Stimulated activated naive CD8-positive, alpha-beta T cell treated with anti-CD3 and anti-CD28 coated beads, Interleukin-15, Interleukin-2, amounts not matched to agents 100 ng/mL and 50 ng/mL, for 24 hours (primary cell): ENCODE results near the gene RAE1.

Experiments used
- H3K27ac Mint-ChIP-seq: one replicate; pipeline ENCODE4 v1.8.0; 2021; ENCODE audit warnings: mild to moderate bottlenecking, mixed read lengths
- H3K27me3 Mint-ChIP-seq: one replicate; pipeline ENCODE4 v1.8.0; 2021; ENCODE audit warnings: mixed read lengths
- H3K36me3 Mint-ChIP-seq: one replicate; pipeline ENCODE4 v1.8.0; 2021; ENCODE audit warnings: low read depth, mixed read lengths
- H3K4me1 Mint-ChIP-seq: one replicate; pipeline ENCODE4 v1.8.0; 2021; ENCODE audit warnings: low read depth, mixed read lengths
- H3K4me3 Mint-ChIP-seq: one replicate; pipeline ENCODE4 v1.8.0; 2021; ENCODE audit warnings: mild to moderate bottlenecking, mixed read lengths
- H3K9me3 Mint-ChIP-seq: one replicate; pipeline ENCODE4 v1.8.0; 2021; ENCODE audit warnings: mixed read lengths

The RAE1 gene, protein sequence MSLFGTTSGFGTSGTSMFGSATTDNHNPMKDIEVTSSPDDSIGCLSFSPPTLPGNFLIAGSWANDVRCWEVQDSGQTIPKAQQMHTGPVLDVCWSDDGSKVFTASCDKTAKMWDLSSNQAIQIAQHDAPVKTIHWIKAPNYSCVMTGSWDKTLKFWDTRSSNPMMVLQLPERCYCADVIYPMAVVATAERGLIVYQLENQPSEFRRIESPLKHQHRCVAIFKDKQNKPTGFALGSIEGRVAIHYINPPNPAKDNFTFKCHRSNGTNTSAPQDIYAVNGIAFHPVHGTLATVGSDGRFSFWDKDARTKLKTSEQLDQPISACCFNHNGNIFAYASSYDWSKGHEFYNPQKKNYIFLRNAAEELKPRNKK

DNA sequence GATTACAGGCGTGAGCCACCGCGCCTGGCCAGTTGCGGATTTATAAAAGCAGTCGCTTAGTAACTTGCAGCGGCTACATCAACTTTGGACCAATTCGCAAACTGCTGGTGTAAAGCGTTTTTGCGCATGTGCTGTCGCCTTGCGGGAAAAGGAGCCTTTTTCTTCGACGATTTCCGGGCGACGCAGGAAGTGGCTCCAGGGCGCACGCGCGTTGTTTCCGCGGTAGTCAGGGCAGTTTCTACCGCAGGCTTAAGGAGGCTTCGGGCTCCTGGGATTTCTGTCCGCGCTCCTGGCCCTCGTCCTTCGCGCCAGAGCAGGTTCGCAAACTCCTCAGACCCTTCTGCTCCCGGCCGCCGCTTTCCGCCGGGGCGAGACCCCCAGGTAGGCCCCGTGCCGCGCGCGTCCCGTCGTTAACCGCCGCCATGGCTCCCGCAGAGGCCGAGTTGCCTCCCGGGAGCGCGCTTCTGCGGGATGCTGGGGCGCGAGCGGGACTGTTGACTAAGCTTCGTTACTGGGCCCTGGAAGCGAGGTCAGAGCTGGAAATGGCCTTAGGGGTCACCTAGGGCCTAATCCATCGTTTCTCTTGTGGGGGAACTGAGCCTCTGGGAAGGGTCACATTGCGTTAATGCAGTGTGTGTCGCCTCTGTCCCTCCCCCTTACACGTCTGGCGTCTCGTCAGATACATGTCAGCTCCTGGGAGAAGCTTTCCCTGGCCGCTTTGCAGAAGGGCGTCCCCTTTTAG is at the start of gene RAE1:
Gene RAE1, plus strand, starts transcription at position 214 of the 742 bp plus-strand sequence. CDS start 2,784 bp downstream, outside the sequence.
- Mint-ChIP-seq H3K4me1 (peaks cover 32% of the 10 kb centered on the region), H3K36me3 (peaks cover 38% of the 10 kb centered on the region), H3K27ac (peak within 1 kb of the TSS; percentile 89), H3K4me3 (peak within 1 kb of the TSS; percentile 94), H3K9me3 (no peaks in the 10 kb centered on the region), H3K27me3 (peaks cover 7% of the 10 kb centered on the region)

DNA sequence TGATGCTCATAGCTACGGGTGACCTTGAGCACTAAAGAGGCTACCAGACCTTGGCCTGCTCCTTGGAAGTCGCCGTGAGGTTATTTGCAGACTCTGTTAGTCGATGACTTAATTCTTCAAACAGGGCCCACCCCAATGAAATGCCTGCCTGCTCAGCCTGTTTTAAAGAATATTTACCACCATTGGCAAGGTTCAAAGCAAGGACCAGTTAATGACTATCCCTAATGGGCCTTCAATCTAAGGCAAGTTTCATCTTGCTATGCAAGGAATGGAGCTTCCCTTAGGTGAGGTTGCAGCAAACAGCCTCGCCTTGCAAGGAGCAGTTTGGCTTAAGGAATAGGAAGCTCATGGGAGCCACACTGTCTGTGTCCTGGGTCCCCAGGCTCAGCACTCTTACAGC is 44.3 kb upstream of the RAE1 start:
- Mint-ChIP-seq H3K27me3 (peaks cover 13% of the 10 kb centered on the region), H3K4me3 (no peak overlapping the region), H3K36me3 (no peaks in the 10 kb centered on the region), H3K9me3 (no peaks in the 10 kb centered on the region), H3K4me1 (no peaks in the 10 kb centered on the region), H3K27ac (no peak overlapping the region)

DNA sequence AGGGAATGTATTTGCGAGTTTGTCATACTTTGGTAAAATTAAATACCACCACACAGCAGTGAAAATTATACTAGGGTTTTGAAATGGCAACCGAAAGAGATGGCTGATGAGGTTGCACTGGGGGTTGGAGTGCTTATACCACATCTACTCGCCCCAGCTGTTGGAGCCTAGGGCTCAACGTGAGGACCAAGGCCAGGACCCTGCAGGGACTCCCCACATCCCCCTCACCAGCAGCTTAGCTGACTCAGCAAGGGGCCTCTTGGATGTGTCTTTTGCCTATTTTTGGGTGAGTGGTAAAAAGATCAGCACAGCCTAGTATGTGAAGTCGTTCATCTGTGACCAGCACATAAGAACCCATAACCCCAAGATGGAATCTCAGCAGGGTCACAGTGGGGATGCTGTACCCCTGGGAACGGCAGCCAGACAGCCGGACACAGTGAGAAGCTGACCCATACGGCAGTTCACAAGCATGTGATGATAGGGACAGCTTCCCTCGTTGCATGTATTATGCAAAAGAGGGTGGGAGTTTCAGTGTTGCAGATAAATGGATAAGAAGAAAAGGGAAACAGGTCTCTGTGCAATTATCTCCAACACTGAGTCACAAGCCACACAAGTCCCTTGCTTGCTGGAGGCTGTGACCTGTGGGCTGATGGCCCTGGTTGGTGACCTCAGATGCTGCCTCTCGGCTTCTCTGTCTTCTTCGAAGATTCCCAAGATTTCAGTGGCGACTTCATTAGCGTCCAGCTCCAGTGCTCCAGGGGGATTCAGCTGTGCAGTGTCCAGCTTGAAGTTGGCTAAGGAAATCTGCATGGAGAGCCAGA is 42.4 kb upstream of the RAE1 start:
- peaks cover 13% of the 10 kb centered on the region for H3K27me3 Mint-ChIP-seq
- H3K27ac Mint-ChIP-seq, result no peak overlapping the region
- H3K4me1 Mint-ChIP-seq, result no peaks in the 10 kb centered on the region
- H3K9me3 Mint-ChIP-seq, result no peaks in the 10 kb centered on the region
- H3K36me3 Mint-ChIP-seq, result no peaks in the 10 kb centered on the region
- H3K4me3 Mint-ChIP-seq, result no peak overlapping the region

DNA sequence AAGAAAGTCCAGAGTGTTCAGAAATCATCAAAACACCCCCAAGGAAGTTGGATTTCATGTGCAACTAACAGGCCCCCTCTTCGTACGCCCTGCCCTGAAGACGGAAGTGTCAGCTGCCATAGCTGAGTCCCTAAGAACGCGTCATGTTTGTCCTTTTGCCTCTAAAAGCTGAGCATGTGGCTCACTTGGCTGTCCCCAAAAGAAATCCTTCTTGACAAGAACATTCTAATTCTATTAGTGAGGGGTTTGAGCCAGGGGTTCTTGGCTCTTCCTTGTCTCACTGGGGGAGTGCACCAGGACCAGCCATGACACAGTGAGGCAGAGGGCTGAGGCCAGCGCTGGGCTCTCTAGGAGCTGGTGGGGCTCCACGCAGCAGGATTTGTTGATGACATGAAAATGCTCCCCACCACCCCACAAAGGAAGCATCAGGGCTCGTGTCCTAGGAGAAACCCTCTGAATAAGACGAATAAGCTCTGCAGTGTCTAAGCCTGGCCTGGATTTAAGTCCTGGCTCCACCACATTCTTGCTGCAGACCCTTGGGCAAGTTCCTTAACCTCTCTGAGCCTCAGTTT is 41.4 kb upstream of the RAE1 start:
- no peak overlapping the region for H3K4me3 Mint-ChIP-seq
- H3K9me3 Mint-ChIP-seq, result no peaks in the 10 kb centered on the region
- H3K27me3 Mint-ChIP-seq, result peaks cover 13% of the 10 kb centered on the region
- no peaks in the 10 kb centered on the region for H3K4me1 Mint-ChIP-seq
- no peak overlapping the region for H3K27ac Mint-ChIP-seq
- no peaks in the 10 kb centered on the region for H3K36me3 Mint-ChIP-seq

DNA sequence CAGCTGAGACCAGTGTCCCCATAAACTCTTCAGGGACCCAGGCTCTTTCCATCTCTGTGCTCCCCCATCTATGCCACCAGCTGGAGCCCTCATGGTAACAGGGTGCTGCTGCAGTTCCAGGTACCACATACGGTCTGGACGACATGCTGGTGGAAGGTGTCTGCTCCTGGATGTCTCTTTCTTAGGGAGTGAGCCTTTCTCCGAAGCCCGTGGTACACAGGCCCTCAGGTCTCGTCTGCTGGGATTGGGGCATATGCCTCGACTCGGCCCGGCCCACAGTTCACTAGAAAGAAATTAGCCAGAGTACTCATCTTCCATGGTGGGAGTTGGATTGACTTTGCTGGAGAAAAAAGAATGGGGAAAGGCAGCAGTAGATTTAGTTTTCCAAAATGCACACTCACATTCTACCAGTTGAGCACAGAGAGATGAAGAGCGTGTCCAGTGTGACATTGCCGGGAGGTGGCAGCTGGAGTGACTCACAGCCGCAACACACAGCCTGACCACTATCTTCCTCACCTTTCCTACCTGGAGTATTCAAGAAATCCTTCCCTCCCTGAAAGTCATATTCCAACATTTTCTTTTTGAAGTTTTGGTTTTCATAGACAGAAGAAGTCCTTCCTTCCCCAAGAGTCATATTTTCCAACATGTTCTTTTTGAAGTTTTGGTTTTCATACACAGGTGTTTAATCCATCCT is 40.1 kb upstream of the RAE1 start:
- peaks cover 13% of the 10 kb centered on the region for H3K27me3 Mint-ChIP-seq
- H3K9me3 Mint-ChIP-seq, result no peaks in the 10 kb centered on the region
- no peak overlapping the region for H3K27ac Mint-ChIP-seq
- H3K4me1 Mint-ChIP-seq, result no peaks in the 10 kb centered on the region
- H3K4me3 Mint-ChIP-seq, result no peak overlapping the region
- H3K36me3 Mint-ChIP-seq, result no peaks in the 10 kb centered on the region

DNA sequence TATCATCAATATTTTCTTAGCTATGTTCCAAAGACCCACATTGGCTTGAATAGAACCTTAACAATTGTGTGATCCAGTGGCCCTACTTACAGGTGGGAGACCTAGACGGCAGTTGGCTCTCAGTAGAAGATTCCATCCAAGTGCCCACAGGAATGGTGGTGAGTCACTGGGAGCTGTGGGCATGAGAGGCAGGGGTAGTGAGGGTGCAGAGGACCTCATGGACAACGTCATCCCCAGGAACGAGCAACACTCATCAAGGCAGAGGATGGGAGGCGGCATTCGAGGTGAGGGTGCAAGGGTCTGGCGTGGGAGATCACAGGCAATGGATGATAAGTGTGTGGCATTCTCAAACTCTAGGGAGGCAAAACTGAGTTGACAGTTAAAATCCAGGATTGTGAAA is 38.9 kb upstream of the RAE1 start:
- Mint-ChIP-seq H3K4me1 (no peaks in the 10 kb centered on the region), H3K27me3 (peaks cover 12% of the 10 kb centered on the region), H3K4me3 (no peak overlapping the region), H3K27ac (no peak overlapping the region), H3K36me3 (no peaks in the 10 kb centered on the region), H3K9me3 (no peaks in the 10 kb centered on the region)

DNA sequence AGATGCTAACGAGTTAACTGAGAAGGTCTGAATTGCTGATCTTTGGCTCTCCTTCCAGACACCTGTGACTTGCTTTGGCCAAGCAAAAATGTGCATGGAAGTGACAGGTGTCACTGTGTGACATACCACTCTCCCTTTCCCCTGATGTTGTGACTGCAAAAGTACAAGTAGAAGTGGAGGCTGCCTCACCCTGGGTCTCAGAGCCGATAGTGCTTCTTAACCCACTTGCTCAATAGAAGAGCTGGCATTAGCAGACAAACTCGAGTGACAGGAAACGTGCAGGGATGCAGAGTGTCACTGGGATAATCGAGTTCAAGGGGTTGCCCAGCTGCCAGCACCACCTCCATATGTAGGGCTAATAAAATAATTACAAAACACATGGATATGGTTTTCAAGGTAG is 37.8 kb upstream of the RAE1 start:
- Mint-ChIP-seq H3K4me1 (no peaks in the 10 kb centered on the region), H3K4me3 (no peak overlapping the region), H3K9me3 (no peaks in the 10 kb centered on the region), H3K36me3 (no peaks in the 10 kb centered on the region), H3K27ac (no peak overlapping the region), H3K27me3 (peaks cover 6% of the 10 kb centered on the region)

DNA sequence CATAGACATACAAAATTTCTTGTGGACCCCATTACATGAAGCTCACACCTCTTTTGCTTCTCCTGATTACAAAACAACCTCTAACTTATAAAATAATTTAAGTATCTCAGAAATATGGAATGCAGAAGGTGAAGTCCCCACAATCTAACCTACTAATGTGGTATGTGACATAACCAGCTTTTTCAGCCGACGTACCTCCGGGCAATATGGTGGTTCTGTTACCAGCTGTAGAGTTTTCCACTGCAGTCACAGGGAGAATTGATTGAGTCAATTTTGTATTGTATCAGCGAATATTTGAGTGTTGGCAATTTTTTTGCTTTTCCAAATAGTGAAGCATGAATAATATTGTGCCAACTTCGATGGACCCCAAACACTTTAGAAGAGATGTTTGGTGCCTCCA is 37.1 kb upstream of the RAE1 start:
- Mint-ChIP-seq H3K4me3 (no peak overlapping the region), H3K36me3 (no peaks in the 10 kb centered on the region), H3K9me3 (no peaks in the 10 kb centered on the region), H3K27me3 (peaks cover 5% of the 10 kb centered on the region), H3K4me1 (no peaks in the 10 kb centered on the region), H3K27ac (no peak overlapping the region)

DNA sequence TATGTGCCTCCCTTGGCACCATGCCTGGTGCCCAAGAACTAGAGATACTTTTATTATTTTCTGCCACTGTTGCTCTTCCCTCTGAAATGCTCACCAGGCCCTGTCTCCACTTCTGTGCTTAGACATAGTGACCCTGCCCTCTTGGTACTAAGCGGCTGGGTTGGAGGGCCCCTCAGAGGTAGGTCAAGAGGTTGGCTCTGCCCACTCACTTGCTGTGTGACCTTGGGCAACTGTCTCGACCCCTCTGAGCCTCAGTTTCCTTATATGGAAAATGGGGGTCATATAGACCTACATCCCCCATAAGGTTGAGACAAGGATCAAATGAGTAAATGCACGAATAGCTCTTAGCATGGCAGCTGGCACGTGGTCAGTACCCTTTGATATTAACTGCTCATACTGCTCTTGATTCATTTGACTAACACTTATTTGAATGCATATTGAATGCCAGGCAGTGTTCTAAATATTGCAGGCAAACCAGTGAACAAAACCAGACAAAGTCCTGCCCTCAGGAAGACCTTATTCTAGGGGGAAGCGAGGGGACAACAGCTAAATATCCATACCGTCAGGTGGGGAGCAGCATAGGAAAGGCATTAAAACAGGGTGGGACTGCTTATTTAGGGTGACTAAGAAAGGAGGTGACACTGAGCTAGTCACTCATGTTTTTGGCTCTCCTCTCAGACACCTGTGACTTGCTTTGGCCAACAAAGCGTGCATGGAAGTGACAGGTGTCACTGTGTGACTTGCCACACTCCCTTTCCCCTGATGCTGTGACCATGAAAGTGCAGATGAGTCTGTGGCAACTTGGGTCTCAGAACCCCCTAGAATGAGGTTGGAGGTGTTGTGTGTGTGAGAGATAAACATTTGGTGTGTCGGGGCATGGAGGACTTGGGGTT is 35.7 kb upstream of the RAE1 start:
- no peaks in the 10 kb centered on the region for H3K4me1 Mint-ChIP-seq
- H3K9me3 Mint-ChIP-seq, result no peaks in the 10 kb centered on the region
- no peak overlapping the region for H3K4me3 Mint-ChIP-seq
- no peaks in the 10 kb centered on the region for H3K36me3 Mint-ChIP-seq
- H3K27ac Mint-ChIP-seq, result no peak overlapping the region
- H3K27me3 Mint-ChIP-seq, result peaks cover 8% of the 10 kb centered on the region

DNA sequence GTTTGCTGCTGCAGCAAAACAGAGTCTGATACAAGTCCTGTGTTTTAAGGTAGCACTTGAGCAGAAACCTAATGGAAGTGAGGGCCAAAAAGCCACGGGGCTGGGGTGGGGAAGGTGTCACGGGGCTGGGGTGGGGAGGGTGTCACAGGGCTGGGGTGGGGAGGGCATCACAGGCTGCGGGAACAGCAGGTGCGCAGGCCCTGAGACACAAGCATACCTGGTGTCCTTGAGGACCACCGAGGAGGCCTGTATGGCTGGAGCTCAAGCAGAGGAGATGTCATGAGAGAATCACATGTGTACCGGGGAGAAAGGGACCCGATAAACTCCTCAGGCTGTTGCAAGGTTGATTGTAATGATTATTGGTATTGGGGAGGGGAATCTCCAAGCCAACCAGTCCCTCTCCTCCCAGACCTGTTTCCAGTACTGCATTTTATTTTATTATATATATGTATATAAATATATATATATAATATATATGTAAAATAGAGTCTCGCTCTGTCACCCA is 35.0 kb upstream of the RAE1 start:
- H3K27me3 Mint-ChIP-seq, result peaks cover 11% of the 10 kb centered on the region
- H3K36me3 Mint-ChIP-seq, result no peaks in the 10 kb centered on the region
- no peak overlapping the region for H3K27ac Mint-ChIP-seq
- no peaks in the 10 kb centered on the region for H3K4me1 Mint-ChIP-seq
- H3K9me3 Mint-ChIP-seq, result no peaks in the 10 kb centered on the region
- H3K4me3 Mint-ChIP-seq, result no peak overlapping the region

DNA sequence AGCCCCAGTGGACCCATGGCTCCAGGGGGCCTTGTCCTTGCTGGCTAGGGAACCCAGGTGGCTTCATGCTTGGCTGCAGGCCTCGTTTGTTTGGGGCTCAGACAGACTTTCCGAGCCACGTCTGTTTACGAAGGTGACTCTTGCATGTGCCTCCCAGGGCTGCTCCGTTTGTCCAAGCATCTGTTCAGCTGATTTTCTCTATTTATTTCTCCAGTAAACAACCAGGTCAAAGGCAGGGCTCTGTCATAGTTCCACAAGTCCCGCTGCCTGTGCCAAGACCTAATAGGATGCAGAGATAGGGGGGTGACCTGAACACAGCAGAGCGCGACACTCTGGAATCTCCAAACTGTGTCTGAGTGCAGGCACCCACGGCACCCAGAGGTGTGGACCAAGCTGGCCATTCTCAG is 34.3 kb upstream of the RAE1 start:
- H3K27me3 Mint-ChIP-seq, result peaks cover 18% of the 10 kb centered on the region
- H3K4me1 Mint-ChIP-seq, result no peaks in the 10 kb centered on the region
- H3K4me3 Mint-ChIP-seq, result no peak overlapping the region
- no peak overlapping the region for H3K27ac Mint-ChIP-seq
- no peaks in the 10 kb centered on the region for H3K36me3 Mint-ChIP-seq
- H3K9me3 Mint-ChIP-seq, result no peaks in the 10 kb centered on the region

DNA sequence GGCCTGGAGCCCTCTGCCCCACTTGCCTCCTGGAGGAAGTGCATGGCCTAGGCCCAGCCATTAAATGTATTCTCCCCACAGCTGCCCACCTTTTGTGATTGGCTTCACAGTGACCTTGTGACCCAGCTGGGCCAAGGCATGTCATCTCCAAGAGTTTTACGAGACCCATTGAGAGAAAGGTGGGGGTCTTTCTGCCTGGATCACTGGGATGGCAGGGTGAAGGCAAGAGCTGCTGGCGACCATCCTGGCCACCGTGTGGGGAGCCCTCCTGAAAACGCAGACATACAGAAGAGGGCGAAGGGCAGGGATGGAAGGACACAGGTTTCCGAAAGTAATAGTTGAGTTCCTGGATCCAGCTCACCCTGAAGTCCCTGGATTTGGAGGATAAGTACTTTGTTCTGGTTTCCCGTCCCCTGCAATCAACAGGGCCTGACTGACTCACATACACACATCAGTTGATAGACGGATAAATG is 33.7 kb upstream of the RAE1 start:
- Mint-ChIP-seq H3K4me1 (no peaks in the 10 kb centered on the region), H3K4me3 (no peak overlapping the region), H3K36me3 (no peaks in the 10 kb centered on the region), H3K27me3 (peaks cover 23% of the 10 kb centered on the region), H3K27ac (no peak overlapping the region), H3K9me3 (no peaks in the 10 kb centered on the region)

DNA sequence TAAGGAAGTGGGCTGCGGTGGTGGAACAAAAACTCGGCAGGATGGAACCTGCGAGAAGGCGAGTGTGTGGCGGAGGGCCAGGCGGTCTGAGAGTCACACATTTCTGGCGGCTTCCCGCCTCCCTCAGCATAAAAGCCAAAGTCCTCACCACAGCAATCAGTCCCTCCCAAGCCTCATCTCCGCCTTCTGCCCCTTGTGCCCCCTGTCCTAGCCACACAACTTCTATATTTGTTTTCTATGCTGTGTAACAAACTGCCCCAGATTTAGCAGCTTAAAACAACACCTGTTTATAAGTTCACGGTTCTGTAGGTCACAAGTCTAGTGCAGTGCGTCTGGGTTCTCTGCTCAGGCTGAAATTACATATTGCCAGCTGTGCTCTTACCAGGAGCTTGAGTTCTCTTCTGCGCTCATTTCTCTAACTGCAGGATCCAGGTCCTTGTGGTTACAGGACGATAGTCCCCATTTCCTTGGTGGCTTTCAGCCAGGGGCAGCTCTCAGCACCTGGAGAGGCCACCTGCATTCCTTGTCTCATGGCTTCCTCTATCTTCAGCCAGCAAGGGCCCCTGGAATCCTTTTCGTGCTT is 33.2 kb upstream of the RAE1 start:
- no peak overlapping the region for H3K4me3 Mint-ChIP-seq

More for the DNA sequence above, 33.2 kb upstream of the RAE1 start:
- H3K4me1 Mint-ChIP-seq, result no peaks in the 10 kb centered on the region
- H3K27ac Mint-ChIP-seq, result no peak overlapping the region
- H3K9me3 Mint-ChIP-seq, result no peaks in the 10 kb centered on the region
- H3K27me3 Mint-ChIP-seq, result peaks cover 28% of the 10 kb centered on the region
- H3K36me3 Mint-ChIP-seq, result no peaks in the 10 kb centered on the region
